ENCODE results near the gene HAGHL. TPM values are rescaled to one million over a fixed set of nuclear protein-coding genes. Genes with fewer than 3 reads are reported as not detected.
"Not testable (repeated sequence)": the region's sequence is repeated elsewhere in the genome, so short reads cannot be mapped to it uniquely, and the experiment has no call there.

The HAGHL gene
- total RNA-seq, 1 experiment from 2014 or later, result 6.8 TPM

GRCh38 chr16:740459-740763, 13.5 kb downstream of the HAGHL start:
- CTCF ChIA-PET, result interaction anchor here (0.6 to 0.7 kb wide), 2 partner anchors 13 to 94 kb away, joined by 4 to 6 read pairs; no protein-coding TSS in a partner anchor

GRCh38 chr16:740764-741505, 14.0 kb downstream of the HAGHL start, which contains the start of gene CIAO3:
TSS of gene CIAO3 (minus strand) at chr16:740997. CDS start at chr16:740985, 12 bp downstream.
- H3K4me1 ChIP-seq, result no peaks in the 10 kb centered on the region
- H3K4me3 Mint-ChIP-seq (ENCODE audit: unreplicated experiment), result peak within 1 kb of the TSS; percentile 71
- H3K4me3 ChIP-seq (ENCODE audit: low read depth, low read length), result peak within 1 kb of the TSS; percentile 69
- DNase-seq, result peak; percentile 88 to 94
- no peaks in the 10 kb centered on the region for H3K4me1 Mint-ChIP-seq (ENCODE audit: low read depth, unreplicated experiment)
- ChIA-PET CTCF (interaction anchor here (0.6 to 1.0 kb wide), 3 partner anchors 13 to 93 kb away, joined by 4 to 6 read pairs (median 4); no protein-coding TSS in a partner anchor), POLR2A (interaction anchor here (0.5 to 1.6 kb wide), 4 partner anchors 13 to 71 kb away, joined by 3 to 10 read pairs (median 4); partner anchors contain the start of genes CHTF18 and RPUSD1)
- BruUV-seq (replicated peaks), result TSS peak; percentile 75
- no peaks in the 10 kb centered on the region for H3K9me3 Mint-ChIP-seq (ENCODE audit: unreplicated experiment)
- H3K36me3 Mint-ChIP-seq (ENCODE audit: insufficient read depth, unreplicated experiment), result peaks cover 29% of the 10 kb centered on the region
- H3K27ac Mint-ChIP-seq (ENCODE audit: unreplicated experiment), result peak within 1 kb of the TSS; percentile 61
- no peaks in the 10 kb centered on the region for H3K9me3 ChIP-seq
- H3K36me3 ChIP-seq (ENCODE audit: control insufficient read depth, insufficient read depth, low read length), result no peaks in the 10 kb centered on the region; the same call in 1 of the 2 replicates
- no peaks in the 10 kb centered on the region for H3K27me3 Mint-ChIP-seq (ENCODE audit: insufficient read depth, unreplicated experiment)
- peak; percentile 64 to 87 for TF ChIP-seq CTCF (IDR thresholded peaks at IDR 0.05; ENCODE audit: insufficient read depth in 1 of 2, low read depth in 1 of 2, low read length in 1 of 2, severe bottlenecking in 1 of 2, unreplicated experiment in 1 of 2)
- intact Hi-C loops (cut with micrococcal nuclease; ENCODE audit: unreplicated experiment), result loop anchor here (5.0 kb wide), 1 partner anchor 46 kb away; the partner anchor contains the start of genes CHTF18 and RPUSD1
- H3K27me3 ChIP-seq (replicated peaks; ENCODE audit: control insufficient read depth, insufficient read depth, low read length), result no peaks in the 10 kb centered on the region

More at GRCh38 chr16:740459-740763, 13.5 kb downstream of the HAGHL start:
- intact Hi-C loops (cut with micrococcal nuclease; ENCODE audit: unreplicated experiment), result loop anchor here (5.0 kb wide), 1 partner anchor 47 kb away; the partner anchor contains the start of genes CHTF18 and RPUSD1
- BruUV-seq (replicated peaks), result no TSS peak
- H3K4me3 ChIP-seq (ENCODE audit: low read depth, low read length), result peak overlapping the region; percentile 69
- TF ChIP-seq CTCF (IDR thresholded peaks at IDR 0.05; ENCODE audit: insufficient read depth in 1 of 2, low read depth in 1 of 2, low read length in 1 of 2, severe bottlenecking in 1 of 2, unreplicated experiment in 1 of 2), result no peak
- H3K4me1 ChIP-seq, result no peaks in the 10 kb centered on the region
- H3K4me3 Mint-ChIP-seq (ENCODE audit: unreplicated experiment), result peak overlapping the region; percentile 71
- no peaks in the 10 kb centered on the region; the same call in 1 of the 2 replicates for H3K36me3 ChIP-seq (ENCODE audit: control insufficient read depth, insufficient read depth, low read length)
- H3K9me3 Mint-ChIP-seq (ENCODE audit: unreplicated experiment), result no peaks in the 10 kb centered on the region
- H3K27me3 ChIP-seq (replicated peaks; ENCODE audit: control insufficient read depth, insufficient read depth, low read length), result no peaks in the 10 kb centered on the region
- no peak overlapping the region for H3K27ac Mint-ChIP-seq (ENCODE audit: unreplicated experiment)
- no peak for DNase-seq
- H3K36me3 Mint-ChIP-seq (ENCODE audit: insufficient read depth, unreplicated experiment), result peaks cover 29% of the 10 kb centered on the region
- H3K9me3 ChIP-seq, result no peaks in the 10 kb centered on the region
- no peaks in the 10 kb centered on the region for H3K4me1 Mint-ChIP-seq (ENCODE audit: low read depth, unreplicated experiment)
- POLR2A ChIA-PET, result no interaction called here
- no peaks in the 10 kb centered on the region for H3K27me3 Mint-ChIP-seq (ENCODE audit: insufficient read depth, unreplicated experiment)

GRCh38 chr16:741986-742629, 15.2 kb downstream of the HAGHL start:
- ChIA-PET CTCF (no interaction called here), POLR2A (interaction anchor here (1.6 kb wide), 1 partner anchor 46 kb away, joined by 10 read pairs; the partner anchor contains the start of genes CHTF18 and RPUSD1)
- H3K9me3 Mint-ChIP-seq (ENCODE audit: unreplicated experiment), result no peaks in the 10 kb centered on the region
- H3K27ac Mint-ChIP-seq (ENCODE audit: unreplicated experiment), result no peak overlapping the region
- intact Hi-C loops (cut with micrococcal nuclease; ENCODE audit: unreplicated experiment), result loop anchor here (5.0 kb wide), 1 partner anchor 45 kb away; the partner anchor contains the start of genes CHTF18 and RPUSD1
- no peak overlapping the region for H3K4me3 ChIP-seq (ENCODE audit: low read depth, low read length)
- H3K9me3 ChIP-seq, result no peaks in the 10 kb centered on the region
- H3K36me3 ChIP-seq (ENCODE audit: control insufficient read depth, insufficient read depth, low read length), result no peaks in the 10 kb centered on the region; the same call in 1 of the 2 replicates
- peaks cover 19% of the 10 kb centered on the region for H3K36me3 Mint-ChIP-seq (ENCODE audit: insufficient read depth, unreplicated experiment)
- no peak for DNase-seq
- TF ChIP-seq CTCF (IDR thresholded peaks at IDR 0.05; ENCODE audit: insufficient read depth in 1 of 2, low read depth in 1 of 2, low read length in 1 of 2, severe bottlenecking in 1 of 2, unreplicated experiment in 1 of 2), result no peak
- no peaks in the 10 kb centered on the region for H3K27me3 ChIP-seq (replicated peaks; ENCODE audit: control insufficient read depth, insufficient read depth, low read length)
- no peaks in the 10 kb centered on the region for H3K4me1 Mint-ChIP-seq (ENCODE audit: low read depth, unreplicated experiment)
- no peaks in the 10 kb centered on the region for H3K4me1 ChIP-seq
- BruUV-seq (replicated peaks), result no TSS peak
- H3K27me3 Mint-ChIP-seq (ENCODE audit: insufficient read depth, unreplicated experiment), result no peaks in the 10 kb centered on the region
- H3K4me3 Mint-ChIP-seq (ENCODE audit: unreplicated experiment), result peak overlapping the region; percentile 71

- H3K27ac Mint-ChIP-seq (ENCODE audit: unreplicated experiment); H3K9me3 Mint-ChIP-seq (ENCODE audit: unreplicated experiment); H3K27me3 ChIP-seq (replicated peaks; ENCODE audit: control insufficient read depth, insufficient read depth, low read length); CTCF ChIA-PET; H3K9me3 ChIP-seq; H3K4me1 ChIP-seq; H3K4me1 Mint-ChIP-seq (ENCODE audit: low read depth, unreplicated experiment); POLR2A ChIA-PET; H3K36me3 ChIP-seq (ENCODE audit: control insufficient read depth, insufficient read depth, low read length); H3K4me3 Mint-ChIP-seq (ENCODE audit: unreplicated experiment); H3K27me3 Mint-ChIP-seq (ENCODE audit: insufficient read depth, unreplicated experiment); DNase-seq; H3K4me3 ChIP-seq (ENCODE audit: low read depth, low read length); BruUV-seq (replicated peaks): not testable (repeated sequence)
- peaks cover 11% of the 10 kb centered on the region for H3K36me3 Mint-ChIP-seq (ENCODE audit: insufficient read depth, unreplicated experiment)
- intact Hi-C loops (cut with micrococcal nuclease; ENCODE audit: unreplicated experiment), result loop anchor here (5.0 kb wide), 1 partner anchor 44 kb away; the partner anchor contains the start of genes CHTF18 and RPUSD1
These were observed 16.0 kb downstream of the HAGHL start for GRCh38 chr16:742894-743293.
